ENCODE measurements around the gene AFTPH.

DNA sequence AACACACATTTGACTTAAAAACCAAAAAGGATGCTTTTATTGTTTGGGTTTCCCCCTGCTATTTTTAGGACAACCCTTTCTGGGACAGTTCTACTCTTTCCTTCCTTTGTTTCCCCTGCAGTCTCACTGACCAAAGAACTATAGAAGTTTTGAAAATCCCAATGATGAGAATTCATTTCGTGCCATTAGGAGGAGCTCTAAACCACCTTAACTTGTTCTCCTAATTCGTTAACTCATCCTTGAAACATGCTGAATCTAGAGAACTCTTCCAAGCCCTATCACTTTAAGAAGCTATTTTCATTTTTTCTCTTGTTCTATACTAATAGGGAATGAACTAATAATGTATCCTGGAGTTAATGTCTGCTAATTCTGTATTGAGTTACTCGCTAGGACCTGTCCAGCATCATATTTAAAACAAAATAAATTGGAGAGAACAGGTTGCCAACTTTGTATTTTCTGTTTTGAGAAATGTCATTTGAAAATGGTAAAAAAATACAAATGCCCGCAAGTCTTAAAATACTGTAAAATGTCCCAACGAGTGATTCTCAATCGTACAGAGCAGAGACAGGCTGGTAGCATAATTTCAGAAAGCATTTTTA lies 62.9 kb downstream of the AFTPH start:
- no peak for TF ChIP-seq EZH2 (IDR thresholded peaks at IDR 0.05; ENCODE audit: insufficient read depth, low read length)
- TF ChIP-seq, protein P1, sequence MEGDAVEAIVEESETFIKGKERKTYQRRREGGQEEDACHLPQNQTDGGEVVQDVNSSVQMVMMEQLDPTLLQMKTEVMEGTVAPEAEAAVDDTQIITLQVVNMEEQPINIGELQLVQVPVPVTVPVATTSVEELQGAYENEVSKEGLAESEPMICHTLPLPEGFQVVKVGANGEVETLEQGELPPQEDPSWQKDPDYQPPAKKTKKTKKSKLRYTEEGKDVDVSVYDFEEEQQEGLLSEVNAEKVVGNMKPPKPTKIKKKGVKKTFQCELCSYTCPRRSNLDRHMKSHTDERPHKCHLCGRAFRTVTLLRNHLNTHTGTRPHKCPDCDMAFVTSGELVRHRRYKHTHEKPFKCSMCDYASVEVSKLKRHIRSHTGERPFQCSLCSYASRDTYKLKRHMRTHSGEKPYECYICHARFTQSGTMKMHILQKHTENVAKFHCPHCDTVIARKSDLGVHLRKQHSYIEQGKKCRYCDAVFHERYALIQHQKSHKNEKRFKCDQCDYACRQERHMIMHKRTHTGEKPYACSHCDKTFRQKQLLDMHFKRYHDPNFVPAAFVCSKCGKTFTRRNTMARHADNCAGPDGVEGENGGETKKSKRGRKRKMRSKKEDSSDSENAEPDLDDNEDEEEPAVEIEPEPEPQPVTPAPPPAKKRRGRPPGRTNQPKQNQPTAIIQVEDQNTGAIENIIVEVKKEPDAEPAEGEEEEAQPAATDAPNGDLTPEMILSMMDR (IDR thresholded peaks at IDR 0.05; ENCODE audit: insufficient read depth, low read depth, low read length) = peak; percentile 79

Data from astrocyte (in vitro differentiated cells and primary cell).